H4 (cell line): ENCODE data around the gene PIBF1. TPM values are rescaled to one million over a fixed set of nuclear protein-coding genes. Genes with fewer than 3 reads are reported as not detected.
"Not testable (repeated sequence)": the region's sequence is repeated elsewhere in the genome, so short reads cannot be mapped to it uniquely, and the experiment has no call there.

Experiments used
- DNase-seq: peaks from one replicate; pipeline ENCODE4 v3.0.0-alpha.2; 2015; ENCODE audit warnings: low spot score
- total RNA-seq: library from RNA; depleted of rRNA; stranded (reverse); fragments of >200 nt; shearing (Covaris generic); gene quantifications from 2 replicates; pipeline ENCODE4 v1.2.3, GENCODE V29; 2014

The PIBF1 gene
- total RNA-seq, 1 experiment from 2014 or later = 5.3 TPM

GRCh38 chr13:72820156-72820897 lies 38.4 kb downstream of the PIBF1 start:
- peak; percentile 8 for DNase-seq

- DNase-seq = no peak
These were observed 39.0 kb downstream of the PIBF1 start for GRCh38 chr13:72820898-72821279.

GRCh38 chr13:72823081-72823480 lies 41.1 kb downstream of the PIBF1 start:
- no peak for DNase-seq

- no peak for DNase-seq
These were observed 41.8 kb downstream of the PIBF1 start for GRCh38 chr13:72823724-72824123.

- DNase-seq = no peak
These were observed 52.7 kb downstream of the PIBF1 start for GRCh38 chr13:72834601-72835000.

- peak; percentile 20 for DNase-seq
These were observed 58.0 kb downstream of the PIBF1 start for GRCh38 chr13:72839831-72840426.

- no peak for DNase-seq
These were observed 61.1 kb downstream of the PIBF1 start for GRCh38 chr13:72842991-72843390.

- DNase-seq = not testable (repeated sequence)
These were observed 63.2 kb downstream of the PIBF1 start for GRCh38 chr13:72845148-72845547.

GRCh38 chr13:72849571-72849970 lies 67.6 kb downstream of the PIBF1 start:
- no peak for DNase-seq

- no peak for DNase-seq
These were observed 69.2 kb downstream of the PIBF1 start for GRCh38 chr13:72850959-72851677.

GRCh38 chr13:72851678-72852014 lies 69.7 kb downstream of the PIBF1 start:
- DNase-seq = no peak

GRCh38 chr13:72852207-72852606 lies 70.3 kb downstream of the PIBF1 start:
- DNase-seq = no peak

- DNase-seq = no peak
These were observed 71.1 kb downstream of the PIBF1 start for GRCh38 chr13:72853000-72853399.

GRCh38 chr13:72864142-72865011 lies 82.4 kb downstream of the PIBF1 start:
- no peak for DNase-seq

- DNase-seq = no peak
These were observed 86.3 kb downstream of the PIBF1 start for GRCh38 chr13:72868229-72868628.

GRCh38 chr13:72875233-72875632 lies 93.3 kb downstream of the PIBF1 start:
- DNase-seq = no peak

GRCh38 chr13:72884101-72884500 lies 102.2 kb downstream of the PIBF1 start:
- DNase-seq = no peak

GRCh38 chr13:72886272-72887067 lies 104.5 kb downstream of the PIBF1 start:
- no peak for DNase-seq

GRCh38 chr13:72889495-72889894 lies 107.6 kb downstream of the PIBF1 start:
- DNase-seq = no peak

- DNase-seq = no peak
These were observed 108.6 kb downstream of the PIBF1 start for GRCh38 chr13:72890546-72890945.

GRCh38 chr13:72891423-72891822 lies 109.5 kb downstream of the PIBF1 start:
- no peak for DNase-seq
